GM18858 (cell line): ENCODE results near the gene L3MBTL1.

Experiments
- ATAC-seq: cut with Tn5 transposase; IDR thresholded peaks from one replicate; pipeline ENCODE4 v1.9.1; 2021; ENCODE audit not compliant: unreplicated experiment

L3MBTL1 gene

DNA sequence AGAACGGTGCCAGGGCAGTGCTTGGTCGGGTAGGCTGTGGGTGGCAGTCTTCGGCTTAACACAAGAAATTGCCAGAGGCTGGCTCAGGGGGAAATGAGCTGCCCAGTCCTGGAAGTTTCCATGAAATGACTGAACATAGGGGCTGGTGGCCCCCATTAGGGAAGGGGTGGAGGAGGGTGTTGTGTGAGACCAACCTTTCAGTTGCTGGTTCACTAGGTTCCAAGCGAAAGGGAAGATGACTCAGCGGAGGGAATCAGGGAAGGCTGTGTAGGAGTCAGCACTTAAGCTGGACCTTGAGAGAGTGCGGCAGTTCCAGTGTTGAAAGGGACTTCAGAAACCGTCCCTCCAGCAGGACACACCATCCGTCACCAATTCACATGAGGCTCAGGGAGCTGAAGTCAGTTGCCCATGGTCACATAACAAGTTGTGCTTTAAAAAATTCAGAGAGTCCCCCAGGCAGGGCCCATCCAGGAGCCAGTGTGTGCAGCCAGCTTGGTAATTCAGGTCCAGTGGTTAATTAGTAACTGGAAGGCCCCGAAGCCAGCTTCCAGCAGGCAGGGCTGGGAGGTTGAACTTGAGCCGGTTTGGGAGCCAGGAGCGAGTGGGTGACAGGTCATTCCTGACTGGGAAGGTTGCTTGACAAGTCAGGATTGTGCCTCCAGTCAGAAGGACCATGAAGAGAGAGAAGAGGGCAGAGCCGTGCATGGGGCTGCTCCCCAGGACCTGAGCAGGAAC lies 51.1 kb downstream of the L3MBTL1 start, which contains the start of gene SGK2:
Gene SGK2, plus strand, starts transcription at position 616 of the 735 bp plus-strand sequence. CDS start 7,469 bp downstream, outside the sequence.
- no peak for ATAC-seq

DNA sequence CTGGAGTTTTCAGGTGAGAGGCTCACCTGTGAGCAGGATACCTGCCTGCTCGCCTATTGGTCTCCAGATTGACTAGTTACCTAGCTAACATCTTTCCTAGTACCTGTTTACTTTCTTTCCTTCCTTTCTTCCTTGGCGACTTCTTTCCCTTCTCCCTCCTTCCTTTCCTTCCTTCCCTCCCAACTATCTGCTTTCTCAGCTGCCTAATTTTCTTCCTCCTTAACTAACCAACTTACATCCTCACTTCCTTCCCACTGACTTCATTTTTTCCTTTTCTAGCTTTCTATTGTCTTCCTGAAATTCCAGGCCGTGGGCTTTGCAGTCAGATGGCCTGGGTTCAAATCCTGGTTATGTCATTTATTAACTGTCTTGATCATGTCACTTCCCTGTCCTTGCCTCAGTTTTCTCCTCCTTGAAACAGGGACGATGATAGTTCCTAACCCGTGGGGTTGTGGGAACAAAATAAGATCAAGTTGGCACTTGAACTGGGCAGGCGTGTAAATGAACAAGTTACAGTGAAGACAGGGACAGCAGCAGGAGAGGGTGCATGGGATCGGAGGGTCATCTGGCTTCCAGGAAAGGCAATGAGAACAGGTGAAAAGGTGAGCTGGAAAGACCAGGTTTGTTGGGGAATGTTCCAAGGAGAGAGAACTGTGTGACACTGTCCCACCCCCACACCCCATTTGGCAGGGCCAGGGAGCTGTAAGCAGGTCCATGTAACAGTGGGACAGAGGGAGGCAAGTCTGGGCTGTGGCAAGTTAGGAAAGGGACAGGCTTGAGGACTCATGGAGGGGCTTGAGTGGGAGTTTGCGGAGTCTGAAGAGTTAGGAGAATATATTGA lies 51.9 kb downstream of the L3MBTL1 start:
- ATAC-seq = no peak

DNA sequence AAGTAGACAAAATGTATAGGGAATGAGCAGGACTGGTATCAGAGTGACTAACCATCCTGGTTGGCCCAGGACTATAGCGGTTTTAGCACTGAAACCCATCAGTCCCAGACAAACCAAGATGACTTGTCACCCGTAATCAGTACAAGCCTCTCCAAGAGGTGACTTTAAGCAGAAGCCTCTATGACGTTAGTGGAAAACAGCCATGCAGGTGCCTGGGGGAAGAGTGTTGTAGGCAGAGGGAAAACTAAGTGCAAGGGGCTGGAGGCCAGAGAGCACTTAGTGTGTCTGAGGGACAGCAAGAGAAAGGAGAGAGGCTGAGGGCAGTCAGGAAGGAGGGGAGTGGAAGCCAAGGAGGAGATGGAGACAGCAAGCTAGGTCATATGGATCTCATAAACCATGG lies 53.5 kb downstream of the L3MBTL1 start:
- ATAC-seq = no peak

DNA sequence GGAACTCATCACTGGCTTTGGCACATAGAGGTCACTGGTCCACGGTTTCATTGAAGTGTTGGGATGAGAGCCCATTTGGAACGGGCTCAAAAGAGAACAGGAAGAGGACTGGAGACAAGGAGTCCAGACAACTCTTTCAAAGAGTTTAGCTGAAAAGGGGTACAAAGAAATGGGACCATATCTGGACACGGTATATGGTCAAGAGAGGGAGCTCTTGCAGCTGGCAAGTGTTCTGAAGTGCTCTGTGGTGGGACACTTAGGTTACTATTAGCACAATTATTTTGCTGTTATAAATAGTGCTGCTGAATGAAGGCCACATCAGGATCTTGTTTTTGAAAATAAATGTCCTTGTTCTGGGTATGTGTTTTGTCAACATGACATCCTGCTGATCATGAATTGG lies 55.9 kb downstream of the L3MBTL1 start:
- no peak for ATAC-seq

DNA sequence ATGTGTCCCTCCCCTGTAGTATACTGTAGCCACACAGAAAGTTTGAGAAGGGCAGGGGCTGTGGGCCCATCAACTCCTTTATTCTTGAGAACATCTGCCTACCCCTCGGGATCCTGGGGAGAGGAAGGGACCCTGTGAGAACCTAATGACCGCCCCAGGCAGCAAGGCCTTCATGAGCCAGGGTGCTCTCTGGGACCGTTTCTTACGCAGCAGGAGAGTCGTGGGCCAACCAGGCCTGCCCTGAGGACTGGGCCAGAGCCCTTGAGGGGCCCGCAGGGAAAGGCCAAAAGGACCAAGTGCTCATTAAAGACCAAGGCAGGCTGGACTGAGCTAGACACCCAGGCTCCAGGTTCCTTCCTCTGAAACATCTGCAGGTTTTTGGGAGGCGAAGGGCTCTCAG lies 56.5 kb downstream of the L3MBTL1 start:
- ATAC-seq = no peak

DNA sequence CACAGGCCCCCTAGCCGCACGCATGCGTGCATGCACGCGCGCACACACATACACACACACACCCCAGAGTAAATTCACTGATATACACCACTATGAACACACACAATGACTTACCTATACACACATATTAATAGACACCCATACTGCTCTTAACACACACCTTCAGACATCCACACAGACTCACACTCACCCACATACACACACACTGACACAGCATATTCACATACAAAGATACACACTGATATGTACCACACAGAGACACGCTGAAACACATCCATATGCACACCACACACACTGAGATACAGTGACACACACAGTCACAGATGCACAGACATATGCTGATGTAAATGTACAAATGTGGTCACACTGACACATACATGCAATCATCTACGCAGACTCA lies 57.0 kb downstream of the L3MBTL1 start:
- no peak for ATAC-seq

DNA sequence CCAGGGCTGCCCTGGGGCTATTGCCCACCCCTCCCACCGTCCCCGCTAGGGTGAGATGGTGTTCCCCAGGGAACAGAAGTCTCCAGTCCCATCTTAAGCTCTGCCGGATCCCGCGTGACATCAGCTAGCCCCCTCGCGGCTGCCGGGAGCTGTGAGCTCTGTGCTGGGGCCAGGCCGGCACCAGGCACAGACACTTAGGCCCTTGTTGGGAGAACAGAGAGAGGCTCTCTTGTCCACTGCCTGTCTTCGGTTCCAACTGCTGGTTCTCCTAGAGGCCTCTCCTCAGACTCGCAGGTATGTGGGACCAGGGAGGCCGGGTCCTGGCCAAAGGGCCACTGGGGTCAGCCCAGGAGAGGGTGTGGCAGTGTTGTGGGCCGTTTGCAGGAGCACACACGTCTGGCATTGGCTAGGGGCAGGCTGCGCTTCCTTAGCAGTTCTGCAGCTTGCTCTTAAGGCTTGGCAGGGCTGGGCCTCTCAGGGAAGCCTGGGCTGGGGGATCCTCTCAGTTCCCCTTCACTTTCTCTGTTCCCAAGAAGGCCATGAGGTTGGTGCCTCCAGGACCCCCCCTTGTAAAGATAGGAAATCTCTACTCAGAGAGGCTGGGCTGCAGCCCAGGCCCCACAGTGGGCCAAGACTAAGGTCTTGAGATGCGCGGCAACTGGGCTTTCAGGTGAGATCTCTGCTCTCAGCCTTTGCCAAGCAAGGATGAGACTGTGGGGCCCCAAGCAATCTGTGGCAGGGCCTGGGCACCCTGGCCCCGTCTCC lies 57.7 kb downstream of the L3MBTL1 start:
- ATAC-seq = no peak

DNA sequence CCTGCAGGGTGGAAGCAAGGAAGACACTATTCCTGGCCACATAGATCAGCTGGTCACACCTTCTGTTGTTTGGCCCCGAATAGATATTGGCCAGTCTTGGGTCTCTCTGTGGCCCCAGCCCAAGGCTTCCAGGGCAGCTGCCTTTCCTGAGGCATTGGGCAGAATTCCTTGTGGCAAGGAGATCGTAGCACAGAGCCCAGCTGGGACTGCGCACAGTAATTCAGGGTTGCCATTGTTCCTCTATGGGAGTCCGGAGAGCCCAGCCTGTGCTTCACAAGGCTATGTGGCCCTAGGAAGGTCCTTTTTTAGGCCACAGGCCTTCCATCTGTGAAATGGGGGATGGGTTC lies 58.2 kb downstream of the L3MBTL1 start:
- no peak for ATAC-seq

DNA sequence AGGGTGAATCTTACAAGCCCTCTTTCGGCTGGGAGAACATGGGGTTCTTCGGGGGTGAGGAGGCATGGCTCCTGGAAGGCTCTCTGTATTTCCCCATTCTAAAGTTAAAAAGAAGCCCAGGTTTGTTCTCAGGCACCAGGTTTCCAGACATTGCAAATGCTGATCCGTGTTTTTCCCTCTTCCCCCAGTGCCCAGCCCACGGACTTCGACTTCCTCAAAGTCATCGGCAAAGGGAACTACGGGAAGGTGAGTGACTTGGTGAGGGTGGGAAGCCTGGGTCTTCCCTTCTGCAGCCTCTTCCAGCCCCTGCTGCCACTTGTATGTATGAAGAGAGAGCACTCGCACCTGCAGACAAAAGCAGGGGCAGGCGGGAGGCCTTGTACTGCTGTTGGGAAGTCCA lies 60.0 kb downstream of the L3MBTL1 start:
- no peak for ATAC-seq

DNA sequence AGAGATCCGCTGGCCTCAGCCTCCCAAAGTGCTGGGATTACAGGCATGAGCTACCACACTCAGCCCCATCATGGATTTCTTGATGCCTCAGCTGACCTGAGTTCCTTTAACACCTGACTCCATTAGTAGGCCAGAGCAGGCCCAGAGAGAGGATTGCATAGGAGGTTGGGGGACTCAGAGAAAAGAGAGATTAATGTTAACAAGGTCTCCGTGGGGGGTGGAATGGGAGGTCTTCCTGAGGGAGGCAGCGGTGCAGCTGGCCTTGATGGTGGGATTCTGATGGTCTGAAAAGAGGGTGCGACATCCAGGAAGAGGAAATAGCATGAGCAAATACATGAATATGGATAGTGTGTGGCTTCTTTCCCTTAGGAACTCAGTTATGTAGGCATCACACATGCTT lies 61.2 kb downstream of the L3MBTL1 start:
- no peak for ATAC-seq

DNA sequence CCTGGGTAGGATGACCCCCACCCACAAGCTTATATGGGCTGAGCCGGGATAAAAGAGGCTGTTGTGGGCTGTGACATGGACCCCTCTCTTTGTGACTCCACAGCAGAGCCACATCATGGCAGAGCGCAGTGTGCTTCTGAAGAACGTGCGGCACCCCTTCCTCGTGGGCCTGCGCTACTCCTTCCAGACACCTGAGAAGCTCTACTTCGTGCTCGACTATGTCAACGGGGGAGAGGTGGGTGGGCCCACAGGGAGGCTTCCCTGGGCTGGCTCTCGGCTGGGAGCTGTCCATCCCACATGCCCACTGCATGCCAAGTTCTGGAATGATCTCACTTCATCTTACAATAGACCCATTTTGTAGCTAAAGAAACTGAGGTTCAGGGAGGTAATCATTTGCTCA lies 61.8 kb downstream of the L3MBTL1 start:
- ATAC-seq = no peak

DNA sequence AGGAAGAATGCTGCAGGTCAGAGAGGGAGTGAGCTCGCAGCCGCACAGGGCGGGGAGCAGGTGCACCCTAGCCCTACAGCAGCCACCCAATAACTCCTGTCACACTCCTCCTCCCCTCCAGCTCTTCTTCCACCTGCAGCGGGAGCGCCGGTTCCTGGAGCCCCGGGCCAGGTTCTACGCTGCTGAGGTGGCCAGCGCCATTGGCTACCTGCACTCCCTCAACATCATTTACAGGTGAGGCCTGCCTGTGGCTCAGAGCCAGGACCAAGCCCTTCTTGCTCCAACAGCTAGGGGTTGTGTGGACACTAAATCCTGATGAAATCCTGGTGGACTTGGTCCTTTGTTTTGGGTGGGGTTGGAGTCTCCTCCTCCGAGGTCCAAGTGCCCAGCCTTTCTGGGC lies 63.0 kb downstream of the L3MBTL1 start:
- no peak for ATAC-seq

DNA sequence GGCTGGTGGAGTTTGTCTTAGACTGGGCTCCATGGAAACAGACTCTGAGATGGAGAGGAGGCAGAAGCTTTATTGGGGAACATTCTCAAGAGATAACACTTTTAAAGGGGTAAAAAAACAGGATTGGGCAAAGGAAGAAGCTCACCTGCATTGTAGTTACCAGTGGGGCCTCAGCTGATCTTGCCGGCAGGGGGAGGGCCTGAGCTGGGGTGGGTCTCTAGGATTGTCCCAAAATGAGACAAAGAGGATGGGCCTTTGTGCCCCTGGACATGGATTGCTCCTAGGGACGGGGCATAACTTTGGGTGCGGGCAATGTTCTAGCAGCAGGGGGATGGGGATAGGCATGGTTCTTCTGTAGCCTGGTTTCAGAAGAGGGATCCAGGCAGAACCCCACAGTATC lies 63.8 kb downstream of the L3MBTL1 start:
- no peak for ATAC-seq

DNA sequence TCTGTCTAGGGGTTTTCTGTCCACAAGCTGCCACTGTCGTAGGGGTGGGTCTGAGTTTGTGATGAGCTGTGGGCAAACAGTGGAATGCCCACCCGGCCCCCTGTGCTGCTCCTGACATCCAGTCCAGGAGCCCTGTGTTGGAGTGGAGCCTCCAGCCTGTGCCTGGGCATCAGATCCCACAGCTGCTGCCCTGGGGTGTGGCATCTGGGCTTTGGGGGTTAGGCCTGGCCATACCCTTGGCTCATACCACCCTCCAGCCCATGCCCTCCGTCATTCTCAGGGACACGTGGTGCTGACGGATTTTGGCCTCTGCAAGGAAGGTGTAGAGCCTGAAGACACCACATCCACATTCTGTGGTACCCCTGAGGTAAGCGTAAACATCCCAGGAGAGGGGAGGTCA lies 64.3 kb downstream of the L3MBTL1 start:
- no peak for ATAC-seq

DNA sequence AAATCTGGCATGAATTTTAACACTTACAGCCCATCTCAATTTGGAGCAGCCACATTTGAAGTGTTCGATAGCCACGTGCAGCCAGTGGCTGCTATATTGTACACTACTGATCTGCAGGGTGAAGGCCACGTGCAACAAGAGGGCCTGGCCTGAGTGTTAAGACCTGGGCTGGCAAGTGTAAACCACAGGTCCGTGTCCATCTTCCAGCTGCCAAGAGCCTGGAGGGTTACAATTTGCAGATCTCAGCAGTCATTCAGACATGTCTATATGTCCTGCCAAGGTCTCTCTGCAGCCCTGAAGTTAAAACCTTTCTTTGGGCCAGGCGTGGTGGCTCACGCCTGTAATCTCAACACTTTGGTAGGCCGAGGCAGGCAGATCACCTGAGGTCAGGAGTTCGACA lies 65.4 kb downstream of the L3MBTL1 start:
- no peak for ATAC-seq

DNA sequence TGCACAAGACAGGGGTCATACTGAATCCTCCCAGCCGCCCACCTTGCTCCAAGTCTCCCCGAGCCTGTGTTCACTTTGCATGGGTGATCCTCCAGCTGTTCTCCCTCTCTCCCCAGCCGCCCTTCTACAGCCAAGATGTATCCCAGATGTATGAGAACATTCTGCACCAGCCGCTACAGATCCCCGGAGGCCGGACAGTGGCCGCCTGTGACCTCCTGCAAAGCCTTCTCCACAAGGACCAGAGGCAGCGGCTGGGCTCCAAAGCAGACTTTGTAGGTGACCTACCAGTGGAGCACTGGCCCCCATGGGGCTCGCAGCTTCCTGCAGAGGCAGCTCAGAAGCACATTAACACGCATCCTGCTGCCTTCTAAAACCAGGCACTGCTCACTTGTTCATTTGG lies 68.6 kb downstream of the L3MBTL1 start:
- ATAC-seq = no peak

DNA sequence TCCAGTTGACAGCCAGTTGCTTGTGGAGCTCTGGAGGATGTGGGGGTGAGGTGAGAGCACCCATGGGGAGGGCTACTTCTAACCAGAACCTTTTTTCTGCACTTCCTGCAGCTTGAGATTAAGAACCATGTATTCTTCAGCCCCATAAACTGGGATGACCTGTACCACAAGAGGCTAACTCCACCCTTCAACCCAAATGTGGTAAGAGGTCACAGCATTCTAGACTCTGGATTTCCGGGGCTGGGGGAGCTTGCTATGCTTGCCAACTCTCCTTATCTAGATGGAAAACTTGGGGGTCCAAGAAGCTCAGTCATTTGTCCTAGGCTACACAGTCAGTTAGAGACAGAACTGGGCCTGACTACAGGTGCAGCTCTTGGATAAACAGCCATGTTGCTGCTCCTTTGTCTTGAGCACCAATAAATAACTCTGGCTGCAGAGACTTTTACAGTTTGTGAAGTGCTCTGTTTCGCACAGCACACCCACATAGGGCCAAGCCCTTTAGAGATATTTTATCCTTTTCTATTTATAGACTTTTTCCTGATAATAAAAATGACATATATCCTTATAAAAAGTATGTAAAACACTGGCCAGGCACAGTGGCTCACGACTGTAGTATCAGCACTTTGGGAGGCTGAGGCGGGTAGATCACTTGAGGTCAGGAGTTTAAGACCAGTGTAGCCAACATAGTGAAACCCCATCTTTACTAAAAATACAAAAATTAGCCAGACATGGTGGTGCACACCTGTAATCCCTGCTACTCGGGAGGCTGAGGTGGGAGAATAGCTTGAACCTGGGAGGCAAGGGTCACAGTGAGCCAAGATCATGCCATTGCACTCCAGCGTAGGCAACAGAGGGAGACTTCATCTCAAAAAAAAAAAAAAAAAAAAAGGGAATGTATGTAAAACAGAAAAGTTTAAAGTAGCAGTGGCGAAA lies 72.6 kb downstream of the L3MBTL1 start:
- no peak for ATAC-seq

DNA sequence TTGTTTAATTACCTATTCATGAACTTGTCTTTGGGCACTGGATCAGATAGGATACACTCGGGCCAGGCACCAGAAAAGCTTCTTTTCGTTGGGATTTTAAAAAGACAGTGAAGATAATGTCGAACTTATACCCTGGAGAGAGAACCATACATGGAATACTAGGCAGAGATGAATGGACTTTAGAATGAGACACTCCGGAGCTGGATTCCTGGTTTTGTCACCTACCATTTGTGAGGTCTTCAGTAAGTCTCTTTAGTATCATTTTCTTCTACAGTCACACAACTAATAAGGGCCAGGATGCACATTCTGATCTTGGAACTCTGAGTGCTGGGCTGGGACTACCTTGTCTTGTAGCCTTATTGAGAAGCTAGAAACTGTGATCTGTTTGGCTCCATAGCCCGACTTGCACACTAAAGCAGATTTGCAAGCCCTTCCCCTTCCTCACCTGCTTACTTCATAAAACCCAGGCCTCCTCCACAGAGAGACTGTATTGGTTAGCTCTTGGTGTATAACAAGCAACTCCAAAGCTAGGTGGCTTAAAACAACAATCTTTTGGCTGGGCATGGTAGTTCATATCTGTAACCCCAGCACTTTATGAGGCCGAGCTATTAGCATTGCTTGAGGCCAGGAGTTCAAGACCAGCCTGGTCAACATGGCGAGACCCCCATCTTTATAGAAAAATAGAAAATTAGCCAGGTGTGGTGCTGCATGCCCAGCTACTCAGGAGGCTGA lies 75.8 kb downstream of the L3MBTL1 start:
- ATAC-seq = no peak

DNA sequence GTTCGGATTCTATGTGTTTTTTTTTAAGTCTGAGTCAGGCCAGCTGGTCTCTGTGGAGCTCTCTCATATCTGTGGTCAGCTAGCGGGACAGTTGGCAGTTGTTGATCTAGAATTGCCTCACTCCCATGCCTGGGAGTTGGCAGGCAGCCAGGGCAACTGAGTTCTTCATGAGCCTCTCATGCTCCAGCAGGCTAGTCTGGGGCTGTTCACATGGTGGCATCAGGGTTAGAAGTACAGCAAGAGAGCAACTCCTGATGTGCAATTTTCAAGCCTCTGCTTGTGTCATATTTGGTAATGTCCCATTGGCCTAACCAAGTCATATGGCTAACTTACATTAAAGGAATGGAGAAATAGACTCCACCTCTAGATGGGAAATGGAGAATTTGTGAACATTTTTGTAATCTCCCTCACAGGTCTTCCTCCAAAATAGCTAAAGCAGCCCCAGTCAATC lies 76.5 kb downstream of the L3MBTL1 start:
- no peak for ATAC-seq
